Breast epithelium (tissue), 4 donors: ENCODE results near the gene RTTN. TPM values are rescaled to one million over a fixed set of nuclear protein-coding genes. Genes with fewer than 3 reads are reported as not detected.

Experiments
- DNase-seq, 2 donors: peaks; one replicate each; pipeline ENCODE4 v3.0.0-alpha.2; 2019; ENCODE audit warnings: low spot score in 2 of 2
- H3K27ac ChIP-seq, 2 donors: fragments of 200-600 bp; sonication (generic) in 1 of 2; one replicate each; pipeline ENCODE4 v1.5.1; 2016 to 2019; ENCODE audit warnings: mild to moderate bottlenecking in 1 of 2
- H3K27me3 ChIP-seq, 2 donors: fragments of 200-600 bp; sonication (generic) in 1 of 2; one replicate each; pipeline versions ENCODE4 v1.5.1 to v1.6.0; 2017 to 2019; ENCODE audit warnings: control low read depth in 1 of 2, mild to moderate bottlenecking in 1 of 2
- H3K36me3 ChIP-seq: fragments of 200-600 bp; one replicate; pipeline ENCODE4 v1.5.1; 2019
- H3K4me1 ChIP-seq, 2 donors: fragments of 200-600 bp; sonication (generic); one replicate each; pipeline ENCODE4 v1.5.1; 2016 to 2019; ENCODE audit warnings: control low read depth in 1 of 2
- H3K4me3 ChIP-seq, 3 donors: fragments of 200-600 bp; sonication (generic); 1 replicate in 2 of 3; 2 replicates in 1 of 3; pipeline ENCODE4 v1.5.1; 2016 to 2019; ENCODE audit warnings: mild to moderate bottlenecking in 3 of 3, moderate library complexity in 2 of 3
- H3K9me3 ChIP-seq, 2 donors: fragments of 200-600 bp; sonication (generic) in 1 of 2; one replicate each; pipeline ENCODE4 v1.5.1; 2016 to 2019; ENCODE audit warnings: control low read depth in 1 of 2
- POLR2A ChIP-seq: fragments of 450-650 bp; IDR thresholded peaks from one replicate; pipeline ENCODE4 v1.6.1; 2016; ENCODE audit warnings: antibody characterized with exemption, mild to moderate bottlenecking, moderate library complexity
- POLR2AphosphoS5 ChIP-seq, 3 donors: sonication (generic); formaldehyde crosslinking; IDR thresholded peaks; one replicate each; pipeline ENCODE4 v1.6.1; 2017; ENCODE audit warnings: antibody characterized with exemption in 3 of 3
- intact Hi-C: fragments of 100-400 bp; cut with DNase I; formaldehyde crosslinking; loops from one replicate; pipeline ENCODE4 v1.15.1; 2023; ENCODE audit warnings: low total_unique reads
- total RNA-seq, 3 donors: library from RNA; depleted of rRNA; stranded (reverse); fragments of >200 nt; gene quantifications; one replicate each; pipeline ENCODE4 v1.1.0, GENCODE V29; 2016
- TF ChIP-seq, protein P1 (sequence below), 3 donors: fragments of 450-650 bp; IDR thresholded peaks; one replicate each; pipeline ENCODE4 v1.5.1; 2016 to 2017; ENCODE audit warnings: antibody characterized with exemption in 3 of 3, mild to moderate bottlenecking in 3 of 3, moderate library complexity in 3 of 3

RTTN gene
- total RNA-seq, 3 donors from 2014 or later = 14.7 to 35.0 (median 29.8) TPM

DNA sequence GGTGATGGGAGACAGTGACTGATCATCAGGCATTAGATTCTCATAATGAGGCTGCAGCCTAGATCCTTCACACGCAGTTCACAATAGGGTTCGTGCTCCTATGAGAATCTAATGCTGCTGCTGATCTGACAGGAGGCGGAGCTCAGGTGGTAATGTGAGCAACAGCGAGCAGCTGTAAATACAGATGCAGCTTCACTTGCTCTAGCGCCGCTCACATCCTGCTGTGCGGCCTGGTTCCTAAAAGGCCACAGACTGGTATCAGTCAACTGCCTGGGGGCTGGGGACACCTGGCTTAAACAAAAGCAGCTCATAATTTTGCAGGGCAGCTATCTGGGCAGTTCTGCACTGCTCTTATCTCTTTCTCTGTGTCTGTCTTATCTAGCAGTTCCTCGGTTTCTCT, 237.4 kb downstream of the RTTN start:
- Histone ChIP-seq H3K36me3 (no peaks in the 10 kb centered on the region), H3K9me3 (peaks cover 0 to 21% of the 10 kb centered on the region in 2 donors), H3K4me1 (no peaks in the 10 kb centered on the region), H3K27me3 (no peaks in the 10 kb centered on the region), H3K27ac (no peak overlapping the region), H3K4me3 (no peak overlapping the region)
- no peak for TF ChIP-seq POLR2AphosphoS5 (IDR thresholded peaks at IDR 0.05)
- intact Hi-C loops = no loop called here
- no peak for DNase-seq

DNA sequence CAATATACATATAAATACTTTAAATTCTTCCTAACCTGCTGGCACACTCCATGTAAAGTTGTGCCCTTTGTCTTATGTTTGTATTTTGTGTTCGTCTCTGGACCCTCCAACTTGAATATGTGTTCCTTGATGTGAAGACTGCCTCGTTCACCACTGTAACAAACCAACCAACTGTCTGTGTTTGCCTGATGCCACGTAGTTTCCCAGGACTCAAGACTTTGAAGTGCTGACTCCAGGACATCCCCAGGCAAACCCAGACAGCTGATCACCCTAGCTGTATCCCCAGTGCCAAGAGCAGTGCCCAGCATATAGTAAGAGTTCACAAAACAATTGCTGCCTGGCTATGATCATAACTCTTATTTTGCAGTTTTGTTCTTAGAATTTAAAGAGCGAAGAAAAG, 242.3 kb downstream of the RTTN start:
- Histone ChIP-seq H3K36me3 (no peaks in the 10 kb centered on the region), H3K4me1 (no peaks in the 10 kb centered on the region), H3K9me3 (no peaks in the 10 kb centered on the region), H3K27ac (no peak overlapping the region), H3K27me3 (no peaks in the 10 kb centered on the region), H3K4me3 (no peak overlapping the region)
- TF ChIP-seq, protein P1, sequence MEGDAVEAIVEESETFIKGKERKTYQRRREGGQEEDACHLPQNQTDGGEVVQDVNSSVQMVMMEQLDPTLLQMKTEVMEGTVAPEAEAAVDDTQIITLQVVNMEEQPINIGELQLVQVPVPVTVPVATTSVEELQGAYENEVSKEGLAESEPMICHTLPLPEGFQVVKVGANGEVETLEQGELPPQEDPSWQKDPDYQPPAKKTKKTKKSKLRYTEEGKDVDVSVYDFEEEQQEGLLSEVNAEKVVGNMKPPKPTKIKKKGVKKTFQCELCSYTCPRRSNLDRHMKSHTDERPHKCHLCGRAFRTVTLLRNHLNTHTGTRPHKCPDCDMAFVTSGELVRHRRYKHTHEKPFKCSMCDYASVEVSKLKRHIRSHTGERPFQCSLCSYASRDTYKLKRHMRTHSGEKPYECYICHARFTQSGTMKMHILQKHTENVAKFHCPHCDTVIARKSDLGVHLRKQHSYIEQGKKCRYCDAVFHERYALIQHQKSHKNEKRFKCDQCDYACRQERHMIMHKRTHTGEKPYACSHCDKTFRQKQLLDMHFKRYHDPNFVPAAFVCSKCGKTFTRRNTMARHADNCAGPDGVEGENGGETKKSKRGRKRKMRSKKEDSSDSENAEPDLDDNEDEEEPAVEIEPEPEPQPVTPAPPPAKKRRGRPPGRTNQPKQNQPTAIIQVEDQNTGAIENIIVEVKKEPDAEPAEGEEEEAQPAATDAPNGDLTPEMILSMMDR (IDR thresholded peaks at IDR 0.05) = no peak
- TF ChIP-seq POLR2A = no peak
- no peak for DNase-seq
- intact Hi-C loops = no loop called here

DNA sequence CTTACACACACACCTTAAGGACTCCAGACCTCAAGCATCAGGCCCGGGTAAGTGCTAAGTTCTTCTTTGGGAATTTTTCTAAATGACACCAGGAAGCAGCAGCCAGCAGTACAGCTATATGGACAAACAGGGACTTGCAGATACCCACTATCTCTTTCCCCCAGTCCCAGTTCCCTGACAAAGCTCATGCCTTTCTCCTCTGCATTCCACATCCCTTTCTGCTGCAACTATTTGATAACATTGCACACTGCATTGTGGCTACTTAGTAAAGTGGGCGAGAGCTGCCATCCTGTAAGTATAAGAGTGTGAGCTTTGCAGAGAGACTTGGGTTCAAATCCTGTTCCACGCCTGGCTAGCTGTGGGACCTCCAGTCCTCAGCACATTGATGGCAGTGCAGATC, 243.8 kb downstream of the RTTN start:
- H3K9me3 ChIP-seq = no peaks in the 10 kb centered on the region
- no peak overlapping the region for H3K27ac ChIP-seq
- no peaks in the 10 kb centered on the region for H3K36me3 ChIP-seq
- DNase-seq = no peak
- H3K4me1 ChIP-seq = no peaks in the 10 kb centered on the region
- no peaks in the 10 kb centered on the region for H3K27me3 ChIP-seq
- TF ChIP-seq POLR2A (no peak), POLR2AphosphoS5 (IDR thresholded peaks at IDR 0.05) (no peak)
- TF ChIP-seq, protein P1 (IDR thresholded peaks at IDR 0.05) = no peak
- intact Hi-C loops = no loop called here
- no peak overlapping the region for H3K4me3 ChIP-seq

DNA sequence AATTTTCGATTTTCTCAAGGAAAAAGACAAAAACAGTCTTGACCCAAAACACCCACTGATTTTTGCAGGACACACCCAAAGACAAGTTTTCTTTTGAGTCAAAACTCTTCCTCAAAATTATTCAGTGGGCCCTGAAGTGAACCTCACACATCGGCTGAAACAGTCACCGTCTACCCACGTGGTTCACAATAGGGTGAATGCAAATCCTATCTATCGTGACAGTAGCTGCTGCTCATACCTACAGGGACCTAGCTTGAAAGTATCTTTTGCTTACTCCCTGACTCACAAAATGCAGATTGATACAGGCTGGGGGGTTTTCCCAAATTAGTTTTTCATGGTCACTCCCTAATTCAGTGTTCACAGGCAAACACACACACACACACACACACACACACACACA, 247.1 kb downstream of the RTTN start:
- Histone ChIP-seq H3K36me3 (no peaks in the 10 kb centered on the region), H3K9me3 (no peaks in the 10 kb centered on the region), H3K27me3 (no peaks in the 10 kb centered on the region), H3K4me1 (no peaks in the 10 kb centered on the region), H3K27ac (no peak overlapping the region), H3K4me3 (no peak overlapping the region)
- no peak for DNase-seq
- TF ChIP-seq, protein P1 (IDR thresholded peaks at IDR 0.05) = no peak
- TF ChIP-seq POLR2AphosphoS5 (IDR thresholded peaks at IDR 0.05) (no peak), POLR2A (no peak)
- intact Hi-C loops = no loop called here

DNA sequence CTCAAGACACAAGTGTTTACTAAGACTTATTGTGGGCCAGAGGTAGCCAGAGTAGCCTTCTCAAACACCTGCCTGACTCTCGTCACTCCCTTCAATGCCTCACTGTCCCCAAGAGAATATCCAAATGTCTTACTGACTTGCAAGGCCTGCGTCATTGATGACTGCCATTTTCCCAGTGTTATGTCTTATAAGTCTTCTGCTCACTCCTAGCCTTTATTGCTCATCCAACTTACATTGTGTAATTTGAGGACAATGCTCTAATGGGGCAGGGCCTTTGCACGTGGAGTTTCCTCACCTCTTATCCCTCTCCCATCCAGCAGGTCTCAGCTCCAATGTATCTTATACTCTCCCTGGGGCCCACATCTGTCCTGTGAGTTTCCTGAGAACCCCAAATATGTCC, 247.7 kb downstream of the RTTN start:
- no peak overlapping the region for H3K27ac ChIP-seq
- no peak overlapping the region for H3K4me3 ChIP-seq
- no peak for DNase-seq
- H3K9me3 ChIP-seq = no peaks in the 10 kb centered on the region
- no peaks in the 10 kb centered on the region for H3K36me3 ChIP-seq
- intact Hi-C loops = no loop called here
- TF ChIP-seq POLR2AphosphoS5 (IDR thresholded peaks at IDR 0.05) (no peak), POLR2A (no peak)
- TF ChIP-seq, protein P1 (IDR thresholded peaks at IDR 0.05) = no peak
- H3K4me1 ChIP-seq = no peaks in the 10 kb centered on the region
- no peaks in the 10 kb centered on the region for H3K27me3 ChIP-seq
